HCT116 (cell line): ENCODE data around the gene GSTA4. TPM values are rescaled to one million over a fixed set of nuclear protein-coding genes. Genes with fewer than 3 reads are reported as not detected.

Experiments
- ATAC-seq: fragments of 200-7000 bp; cut with Tn5 transposase; 2 replicates; pipeline ENCODE4 v1.9.1; 2020; ENCODE audit warnings: mild to moderate bottlenecking, moderate library complexity
- BruUV-seq: library from RNA; stranded (reverse); fragments of 400-500 nt; replicated peaks from 2 replicates; lab custom pipeline; 2021; lab: Mats Ljungman, UMichigan
- CTCF ChIA-PET: fragments of 300-600 bp; sonication (Branson Sonifier 250); formaldehyde crosslinking; loops from one replicate; lab custom pipeline; 2021; ENCODE audit warnings: antibody characterized with exemption; lab: Charles Lee
- POLR2A ChIA-PET: fragments of 300-600, 350-600 bp; sonication (Branson Sonifier 250); formaldehyde crosslinking; loops from one replicate; lab custom pipeline; 2021; ENCODE audit warnings: antibody characterized with exemption; lab: Charles Lee
- RAD21 ChIA-PET, 2 experiments: fragments of 300-600 bp; sonication (Branson Sonifier 250); formaldehyde crosslinking; loops; one replicate each; lab custom pipeline; 2023; ENCODE audit warnings: low total read pairs in 2 of 2; ENCODE audit not compliant: uncharacterized antibody in 2 of 2, unreplicated experiment in 2 of 2, low non-redundant PET in 1 of 2; lab: Charles Lee
- DNase-seq: peaks from one replicate; pipeline ENCODE4 v3.0.0-alpha.2; 2010; ENCODE audit warnings: low read depth, low spot score
- H2AFZ ChIP-seq: fragments of 200-600 bp; shearing (Covaris generic), sonication (generic); 2 replicates; pipeline ENCODE4 v1.6.1; 2017; ENCODE audit warnings: low read depth, mixed run types, mixed read lengths, antibody characterized with exemption, low read length; ENCODE audit not compliant: poor library complexity, severe bottlenecking
- H3K27ac ChIP-seq: 2 replicates; pipeline ENCODE4 v1.5.1; 2012; ENCODE audit warnings: low read depth, low read length
- H3K27me3 ChIP-seq: fragments of 200-600 bp; sonication (generic); 2 replicates; pipeline ENCODE4 v1.6.1; 2016; ENCODE audit warnings: mixed run types, low read length, mixed read lengths; ENCODE audit not compliant: insufficient read depth
- H3K36me3 ChIP-seq, 2 experiments: fragments of 200-500 bp in 1 of 2; fragments of 200-600 bp in 1 of 2; sonication (Bioruptor generic) in 1 of 2; sonication (generic) in 1 of 2; 2 replicates each; pipeline versions ENCODE4 v1.5.1 to v1.6.1; 2014 to 2016; ENCODE audit warnings: low read length in 2 of 2, inconsistent platforms in 1 of 2, mixed read lengths in 1 of 2, mixed run types in 1 of 2; ENCODE audit not compliant: insufficient read depth in 2 of 2, control insufficient read depth in 1 of 2
- H3K4me1 ChIP-seq, 2 experiments: fragments of 200-600 bp in 1 of 2; sonication (generic) in 1 of 2; 2 replicates each; pipeline versions ENCODE4 v1.5.1 to v1.6.1; 2012 to 2017; ENCODE audit warnings: low read length in 2 of 2, inconsistent platforms in 1 of 2, mild to moderate bottlenecking in 1 of 2, mixed read lengths in 1 of 2, mixed run types in 1 of 2, moderate library complexity in 1 of 2; ENCODE audit not compliant: insufficient read depth in 2 of 2, control insufficient read depth in 1 of 2
- H3K4me2 ChIP-seq: fragments of 200-600 bp; sonication (generic); 2 replicates; pipeline ENCODE4 v1.6.1; 2017; ENCODE audit warnings: mixed run types, low read length, mixed read lengths
- H3K4me3 ChIP-seq, 2 experiments: fragments of 200-600 bp in 1 of 2; sonication (generic) in 1 of 2; replicated peaks in 1 of 2; 2 replicates each; pipeline ENCODE4 v1.5.1; 2011 to 2016; ENCODE audit warnings: low read length in 2 of 2, control low read depth in 1 of 2, low read depth in 1 of 2, mild to moderate bottlenecking in 1 of 2, mixed read lengths in 1 of 2, mixed run types in 1 of 2
- H3K79me2 ChIP-seq: fragments of 200-600 bp; sonication (generic); 2 replicates; pipeline ENCODE4 v1.6.1; 2017; ENCODE audit warnings: mild to moderate bottlenecking, mixed run types, low read length, moderate library complexity, mixed read lengths; ENCODE audit not compliant: insufficient read depth
- H3K9ac ChIP-seq: fragments of 200-600 bp; sonication (generic); 2 replicates; pipeline ENCODE4 v1.6.1; 2016; ENCODE audit warnings: low read length, mixed read lengths
- H3K9me2 ChIP-seq: fragments of 200-600 bp; sonication (generic), shearing (Covaris generic); 2 replicates; pipeline ENCODE4 v1.6.1; 2017; ENCODE audit warnings: mixed run types, mild to moderate bottlenecking, moderate library complexity; ENCODE audit not compliant: insufficient read depth
- H3K9me3 ChIP-seq, 2 experiments: fragments of 200-500 bp in 1 of 2; fragments of 200-600 bp in 1 of 2; sonication (Bioruptor generic) in 1 of 2; sonication (generic) in 1 of 2; 2 replicates each; pipeline ENCODE4 v1.6.1; 2014 to 2017; ENCODE audit warnings: low read length in 2 of 2, mixed read lengths in 2 of 2, inconsistent platforms in 1 of 2, low read depth in 1 of 2, mild to moderate bottlenecking in 1 of 2, mixed run types in 1 of 2, moderate library complexity in 1 of 2; ENCODE audit not compliant: control insufficient read depth in 1 of 2, insufficient read depth in 1 of 2
- H4K20me1 ChIP-seq: fragments of 200-600 bp; sonication (generic), shearing (Covaris generic); 2 replicates; pipeline ENCODE4 v1.6.1; 2017; ENCODE audit warnings: mixed run types, mild to moderate bottlenecking, moderate library complexity; ENCODE audit not compliant: insufficient read depth
- ATF3 ChIP-seq: IDR thresholded peaks from 2 replicates; pipeline ENCODE4 v1.6.1; 2012
- CTCF ChIP-seq, 3 experiments: fragments of 200-600 bp in 1 of 3; sonication (generic) in 1 of 3; IDR thresholded peaks in 2 of 3; conservative IDR thresholded peaks in 1 of 3; 2 replicates each; pipeline ENCODE4 v1.5.1; 2012 to 2017; ENCODE audit warnings: low read depth in 2 of 3, low read length in 2 of 3, antibody characterized with exemption in 1 of 3, borderline replicate concordance in 1 of 3, control low read depth in 1 of 3, mild to moderate bottlenecking in 1 of 3, mixed read lengths in 1 of 3, mixed run types in 1 of 3, moderate library complexity in 1 of 3; ENCODE audit not compliant: insufficient read depth in 1 of 3
- EGR1 ChIP-seq: IDR thresholded peaks from 2 replicates; pipeline ENCODE4 v1.6.1; 2012; ENCODE audit warnings: low read depth
- EZH2 ChIP-seq: fragments of 200-600 bp; sonication (generic); IDR thresholded peaks from 2 replicates; pipeline ENCODE4 v1.6.1; 2017; ENCODE audit warnings: antibody characterized with exemption, mixed run types
- MAX ChIP-seq: IDR thresholded peaks from 2 replicates; pipeline ENCODE4 v1.6.1; 2012
- POLR2A ChIP-seq: IDR thresholded peaks from 2 replicates; pipeline ENCODE4 v1.7.0; 2011; ENCODE audit warnings: borderline replicate concordance; ENCODE audit not compliant: insufficient read depth, insufficient read length; ENCODE audit errors: extremely low read depth
- SP1 ChIP-seq: IDR thresholded peaks from 2 replicates; pipeline ENCODE4 v1.6.1; 2012; ENCODE audit warnings: low read depth
- TCF7L2 ChIP-seq: IDR thresholded peaks from 2 replicates; pipeline ENCODE4 v1.7.0; 2011; ENCODE audit warnings: borderline replicate concordance, inconsistent platforms; ENCODE audit not compliant: insufficient read depth, insufficient read length; ENCODE audit errors: extremely low read depth
- ZBTB33 ChIP-seq: IDR thresholded peaks from 2 replicates; pipeline ENCODE4 v1.6.1; 2011; ENCODE audit warnings: mild to moderate bottlenecking, low read length, moderate library complexity; ENCODE audit not compliant: insufficient replicate concordance; ENCODE audit errors: extremely low read depth
- intact Hi-C: fragments of 100-400 bp; cut with micrococcal nuclease; formaldehyde crosslinking; loops from 2 replicates; pipeline ENCODE4 v1.10.0; 2022
- total RNA-seq: library from RNA; stranded (reverse); gene quantifications from one replicate; pipeline ENCODE4 v1.2.1, GENCODE V29; 2021; ENCODE audit not compliant: unreplicated experiment

Gene GSTA4
- total RNA-seq, 1 experiment from 2014 or later = 2.2 TPM

- Histone ChIP-seq H2AFZ (no peak overlapping the region), H3K4me2 (no peak overlapping the region), H3K79me2 (no peaks in the 10 kb centered on the region), H4K20me1 (no peaks in the 10 kb centered on the region), H3K4me1 (no peaks in the 10 kb centered on the region), H3K27ac (no peak overlapping the region), H3K9me3 (no peaks in the 10 kb centered on the region), H3K4me3 (no peak overlapping the region), H3K9me2 (no peaks in the 10 kb centered on the region), H3K36me3 (no peaks in the 10 kb centered on the region), H3K9ac (no peak overlapping the region), H3K27me3 (no peaks in the 10 kb centered on the region)
- DNase-seq (no peak), ATAC-seq (no peak)
- ChIA-PET RAD21 (no interaction called here), POLR2A (no interaction called here), CTCF (no interaction called here)
- TF ChIP-seq CTCF (IDR thresholded peaks at IDR 0.05 in 2 of 3, conservative IDR thresholded peaks at IDR 0.05 in 1 of 3; ENCODE audit: borderline replicate concordance in 1 of 3, insufficient read depth in 1 of 3, low read depth in 2 of 3, low read length in 2 of 3) (no peak), TCF7L2 (no peak), MAX (no peak), SP1 (no peak), EGR1 (no peak), EZH2 (no peak), ZBTB33 (no peak), POLR2A (no peak), ATF3 (no peak)
- BruUV-seq = no TSS peak
- intact Hi-C loops = no loop called here
Measured at GRCh38 chr6:52958546-52959255, 36.4 kb downstream of the GSTA4 start.
